Measurements from ENCODE around the gene GIMAP1.
A peak's percentile ranks its signal among the peaks of the same experiment; 100 is the strongest.
"Not testable (repeated sequence)": the region's sequence is repeated elsewhere in the genome, so short reads cannot be mapped to it uniquely, and the experiment has no call there.

The GIMAP1 gene

GRCh38 chr7:150716368-150716767 is at the start of gene GIMAP1:
GIMAP1 (plus strand) TSS chr7:150716613; CDS start chr7:150719048, 2,435 bp downstream.
- DNase-seq (ENCODE audit: low read depth), result no peak

DNA sequence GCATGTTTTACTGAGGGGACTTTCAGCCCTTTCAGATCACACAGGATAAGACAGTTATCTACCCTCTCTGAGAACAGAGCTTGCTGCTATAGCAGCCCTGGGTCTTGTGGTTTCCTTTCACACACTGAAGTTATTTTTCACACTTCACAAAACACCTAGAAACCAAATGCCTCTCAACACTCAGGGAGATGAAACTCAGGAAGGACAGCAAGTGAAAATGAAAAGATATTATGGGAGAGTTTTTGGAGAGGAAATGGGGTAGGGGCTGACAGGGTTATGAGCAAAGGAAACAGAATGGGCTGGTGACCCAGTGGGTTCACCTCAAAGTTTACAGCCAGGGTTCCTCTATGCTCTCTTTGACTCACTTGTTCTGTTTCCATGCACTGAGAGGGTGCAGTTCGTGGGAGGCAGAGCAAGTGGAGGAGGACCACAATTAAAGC is 47.9 kb upstream of the GIMAP1 start:
- DNase-seq (ENCODE audit: low read depth), result no peak

DNA sequence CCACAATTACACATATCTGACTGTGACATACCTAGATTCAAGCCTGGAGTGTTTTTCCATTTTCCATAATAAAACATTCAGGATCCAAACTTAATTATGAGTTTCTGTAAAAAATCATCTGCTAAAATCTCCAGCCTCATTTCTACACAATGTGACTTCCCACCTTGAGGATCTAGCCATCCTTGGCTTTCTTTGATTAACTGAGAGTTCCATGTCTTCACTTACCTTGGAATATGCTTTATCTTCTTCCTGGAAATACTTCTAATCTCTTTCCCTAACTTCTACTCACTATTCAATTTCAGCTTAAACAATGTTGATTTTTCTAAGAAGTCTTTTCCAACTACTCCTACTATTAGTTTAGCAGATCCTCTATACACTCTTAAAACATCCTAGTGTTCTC is 47.4 kb upstream of the GIMAP1 start:
- DNase-seq (ENCODE audit: low read depth), result no peak

- DNase-seq (ENCODE audit: low read depth), result not testable (repeated sequence)
Measured at GRCh38 chr7:150671798-150672585, 44.4 kb upstream of the GIMAP1 start.

- DNase-seq (ENCODE audit: low read depth), result no peak
Measured at GRCh38 chr7:150675714-150676113, 40.7 kb upstream of the GIMAP1 start.

GRCh38 chr7:150676276-150676675 is 40.1 kb upstream of the GIMAP1 start:
- not testable (repeated sequence) for DNase-seq (ENCODE audit: low read depth)

DNA sequence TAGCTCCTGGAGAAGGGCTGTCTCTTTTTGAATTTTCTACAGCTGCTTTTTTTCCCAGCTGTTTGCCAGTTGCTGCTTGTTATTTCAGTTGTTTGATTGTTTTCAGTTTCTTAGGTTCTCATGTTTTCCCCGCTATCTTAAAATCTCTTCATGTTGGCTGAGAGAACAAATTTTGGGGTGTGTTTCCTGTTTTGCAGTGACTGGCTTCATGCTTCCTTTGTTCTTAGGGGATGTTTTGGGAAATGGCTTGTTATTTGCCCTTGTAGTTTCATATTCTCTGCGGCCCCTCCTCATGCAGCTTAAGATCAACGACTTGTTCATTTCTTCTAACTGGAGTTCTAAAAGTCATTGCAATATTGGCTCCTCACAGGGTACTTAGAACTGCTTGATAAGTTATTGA is 39.6 kb upstream of the GIMAP1 start:
- DNase-seq (ENCODE audit: low read depth), result not testable (repeated sequence)

DNA sequence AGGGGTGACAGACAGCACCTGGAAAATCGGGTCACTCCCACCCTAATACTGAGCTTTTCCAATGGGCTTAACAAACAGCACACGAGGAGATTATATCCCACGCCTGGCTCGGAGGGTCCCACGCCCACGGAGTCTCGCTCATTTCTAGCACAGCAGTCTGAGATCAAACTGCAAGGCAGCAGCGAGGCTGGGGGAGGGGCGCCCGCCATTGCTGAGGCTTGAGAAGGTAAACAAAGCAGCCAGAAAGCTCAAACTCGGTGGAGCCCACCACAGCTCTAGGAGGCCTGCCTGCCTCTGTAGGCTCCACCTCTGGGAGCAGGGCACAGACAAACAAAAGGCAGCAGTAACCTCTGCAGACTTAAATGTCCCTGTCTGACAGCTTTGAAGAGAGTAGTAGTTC is 37.8 kb upstream of the GIMAP1 start:
- DNase-seq (ENCODE audit: low read depth), result not testable (repeated sequence)

DNA sequence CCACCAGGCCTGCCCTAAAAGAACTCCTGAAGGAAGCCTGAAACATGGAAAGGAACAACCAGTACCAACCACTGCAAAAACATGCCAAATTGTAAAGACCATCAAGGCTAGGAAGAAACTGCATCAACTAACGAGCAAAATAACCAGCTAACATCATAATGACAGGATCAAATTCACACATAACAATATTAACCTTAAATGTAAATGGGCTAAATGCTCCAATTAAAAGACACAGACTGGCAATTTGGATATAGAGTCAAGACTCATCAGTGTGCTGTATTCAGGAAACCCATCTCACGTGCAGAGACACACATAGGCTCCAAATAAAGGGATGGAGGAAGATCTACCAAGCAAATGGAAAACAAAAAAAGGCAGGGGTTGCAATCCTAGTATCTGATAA is 36.0 kb upstream of the GIMAP1 start:
- not testable (repeated sequence) for DNase-seq (ENCODE audit: low read depth)

DNA sequence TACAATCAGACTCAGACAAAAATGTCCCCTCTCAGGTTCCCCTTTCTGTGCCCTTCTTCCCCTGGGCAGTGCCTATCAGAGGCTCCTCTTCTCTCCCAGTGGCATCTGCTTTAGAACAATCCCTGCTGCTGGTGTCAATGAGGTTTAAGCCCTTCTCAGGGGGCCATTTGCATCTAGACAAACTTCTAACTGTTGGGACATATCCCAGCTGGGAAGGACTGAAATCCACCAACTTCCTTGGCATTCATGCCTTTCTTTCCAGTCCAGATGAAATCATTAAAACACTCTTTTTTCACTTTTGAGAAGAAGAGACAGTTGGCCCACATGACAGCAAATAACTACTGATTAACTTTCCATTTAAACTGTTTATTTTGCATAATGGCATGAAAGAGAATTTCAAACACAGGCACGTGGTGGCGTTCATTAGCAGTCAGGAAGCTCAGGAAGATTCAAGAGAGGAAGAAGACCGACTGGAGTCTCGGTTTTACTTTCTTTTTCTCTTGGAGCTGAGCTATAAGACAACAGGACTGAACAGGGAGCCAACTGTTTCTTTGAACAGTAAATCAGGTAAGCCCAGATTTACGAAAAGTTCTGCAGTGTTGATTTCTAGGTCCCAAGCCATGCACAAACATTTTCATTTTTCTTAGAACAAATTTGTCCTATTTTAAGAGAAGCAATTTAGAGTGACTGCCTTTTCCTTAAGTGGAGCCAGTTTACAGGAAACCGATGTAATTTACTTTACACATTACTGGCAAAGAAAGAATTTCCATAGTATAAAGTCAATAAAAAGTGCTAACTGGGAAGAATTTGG is 31.0 kb upstream of the GIMAP1 start, which contains the start of gene GIMAP2:
GIMAP2 (plus strand) TSS at position 488 of the 811 bp plus-strand sequence. CDS start 1,354 bp downstream, outside the sequence.
- DNase-seq (ENCODE audit: low read depth), result peak; percentile 1

DNA sequence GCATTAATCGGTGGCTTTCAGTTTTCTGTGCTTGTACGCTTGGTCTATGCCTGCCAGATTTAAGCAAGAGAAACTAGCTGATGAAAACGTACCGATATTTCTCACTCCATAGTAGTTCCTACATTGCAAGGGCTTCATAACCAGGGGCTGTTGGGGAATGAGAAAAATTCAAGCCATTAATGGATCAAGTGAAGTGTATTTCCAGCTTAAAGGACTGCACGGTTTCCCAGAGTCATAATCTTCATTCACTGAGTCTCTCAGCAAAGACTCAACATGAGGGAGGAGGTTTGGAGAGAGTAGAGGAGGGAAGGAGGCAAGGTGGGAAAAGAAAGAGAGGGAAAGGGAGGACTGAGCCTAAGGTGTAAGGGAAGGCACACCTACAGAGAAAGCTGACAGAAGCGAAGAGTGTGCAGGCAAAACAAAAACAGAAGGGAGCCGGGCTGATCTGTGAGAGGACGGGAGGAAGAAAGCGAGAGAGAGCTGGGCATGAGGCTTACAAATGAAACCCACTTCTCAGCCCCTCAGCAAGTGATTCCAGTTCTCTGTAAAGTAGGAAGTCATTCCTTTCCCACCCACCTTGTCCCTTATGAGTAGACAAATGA is 30.3 kb upstream of the GIMAP1 start:
- no peak for DNase-seq (ENCODE audit: low read depth)

- no peak for DNase-seq (ENCODE audit: low read depth)
Measured at GRCh38 chr7:150688630-150689029, 27.8 kb upstream of the GIMAP1 start.

DNA sequence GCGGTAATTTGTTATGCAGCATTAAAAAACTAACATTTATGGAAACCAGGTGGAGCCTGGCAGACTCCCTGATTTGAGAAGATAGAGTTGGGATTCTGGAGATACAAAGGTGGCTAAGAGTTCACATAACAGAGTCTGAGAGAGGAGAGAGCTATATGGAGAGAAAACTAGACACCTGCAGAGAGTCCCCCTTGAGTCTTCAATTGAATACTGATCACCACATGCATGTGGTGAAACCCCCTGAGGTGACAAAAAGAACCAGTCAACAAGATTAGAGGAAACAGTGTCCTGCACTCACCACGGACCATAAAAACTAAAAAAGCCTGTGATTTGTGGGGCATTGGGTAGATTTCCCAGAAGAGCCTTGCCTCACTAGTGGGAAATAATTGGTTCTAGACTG is 20.8 kb upstream of the GIMAP1 start:
- no peak for DNase-seq (ENCODE audit: low read depth)

- DNase-seq (ENCODE audit: low read depth), result no peak
Measured at GRCh38 chr7:150703209-150703608, 13.2 kb upstream of the GIMAP1 start.

- no peak for DNase-seq (ENCODE audit: low read depth)
Measured at GRCh38 chr7:150715293-150715692, 1.1 kb upstream of the GIMAP1 start.

- no peak for DNase-seq (ENCODE audit: low read depth)
Measured at GRCh38 chr7:150715738-150716137, 675 bp upstream of the GIMAP1 start.

- no peak for DNase-seq (ENCODE audit: low read depth)
Measured at GRCh38 chr7:150716939-150717338, 526 bp downstream of the GIMAP1 start.

GRCh38 chr7:150717814-150718420 is 1.5 kb downstream of the GIMAP1 start:
- DNase-seq (ENCODE audit: low read depth), result no peak

- no peak for DNase-seq (ENCODE audit: low read depth)
Measured at GRCh38 chr7:150719436-150719835, 3.0 kb downstream of the GIMAP1 start.

- DNase-seq (ENCODE audit: low read depth), result no peak
Measured at GRCh38 chr7:150719960-150720891, 3.8 kb downstream of the GIMAP1 start.

GRCh38 chr7:150721970-150722373 is 5.6 kb downstream of the GIMAP1 start:
- DNase-seq (ENCODE audit: low read depth), result no peak

Measured in EH (cell line).